ENCODE data around the gene RASGRF2. TPM values are rescaled to one million over a fixed set of nuclear protein-coding genes. Genes with fewer than 3 reads are reported as not detected.
"Not testable (repeated sequence)": the region's sequence is repeated elsewhere in the genome, so short reads cannot be mapped to it uniquely, and the experiment has no call there.

The RASGRF2 gene
- total RNA-seq, 1 donor from 2014 or later, result 30.7 TPM

- DNase-seq (ENCODE audit: low spot score), result no peak
These were observed 60.5 kb downstream of the RASGRF2 start for GRCh38 chr5:81020478-81021167.

GRCh38 chr5:81021486-81021885 lies 61.3 kb downstream of the RASGRF2 start:
- no peak for DNase-seq (ENCODE audit: low spot score)

GRCh38 chr5:81021951-81022687 lies 62.0 kb downstream of the RASGRF2 start:
- no peak for DNase-seq (ENCODE audit: low spot score)

- no peak for DNase-seq (ENCODE audit: low spot score)
These were observed 62.5 kb downstream of the RASGRF2 start for GRCh38 chr5:81022688-81023084.

GRCh38 chr5:81023261-81023970 lies 63.3 kb downstream of the RASGRF2 start:
- no peak for DNase-seq (ENCODE audit: low spot score)

GRCh38 chr5:81027481-81028058 lies 67.4 kb downstream of the RASGRF2 start:
- no peak for DNase-seq (ENCODE audit: low spot score)

- not testable (repeated sequence) for DNase-seq (ENCODE audit: low spot score)
These were observed 68.7 kb downstream of the RASGRF2 start for GRCh38 chr5:81028888-81029287.

- not testable (repeated sequence) for DNase-seq (ENCODE audit: low spot score)
These were observed 69.6 kb downstream of the RASGRF2 start for GRCh38 chr5:81029736-81030135.

GRCh38 chr5:81030236-81031034 lies 70.3 kb downstream of the RASGRF2 start:
- not testable (repeated sequence) for DNase-seq (ENCODE audit: low spot score)

- DNase-seq (ENCODE audit: low spot score), result no peak
These were observed 75.4 kb downstream of the RASGRF2 start for GRCh38 chr5:81035522-81035921.

GRCh38 chr5:81038495-81038894 lies 78.3 kb downstream of the RASGRF2 start:
- DNase-seq (ENCODE audit: low spot score), result no peak

- no peak for DNase-seq (ENCODE audit: low spot score)
These were observed 84.7 kb downstream of the RASGRF2 start for GRCh38 chr5:81044868-81045267.

- DNase-seq (ENCODE audit: low spot score), result no peak
These were observed 85.2 kb downstream of the RASGRF2 start for GRCh38 chr5:81045389-81045807.

GRCh38 chr5:81046041-81046440 lies 85.9 kb downstream of the RASGRF2 start:
- no peak for DNase-seq (ENCODE audit: low spot score)

- no peak for DNase-seq (ENCODE audit: low spot score)
These were observed 92.2 kb downstream of the RASGRF2 start for GRCh38 chr5:81052325-81052724.

GRCh38 chr5:81053282-81053681 lies 93.1 kb downstream of the RASGRF2 start:
- not testable (repeated sequence) for DNase-seq (ENCODE audit: low spot score)

- no peak for DNase-seq (ENCODE audit: low spot score)
These were observed 98.0 kb downstream of the RASGRF2 start for GRCh38 chr5:81058121-81058520.

- DNase-seq (ENCODE audit: low spot score), result no peak
These were observed 105.3 kb downstream of the RASGRF2 start for GRCh38 chr5:81065492-81065891.

GRCh38 chr5:81066102-81066501 lies 105.9 kb downstream of the RASGRF2 start:
- DNase-seq (ENCODE audit: low spot score), result no peak

- no peak for DNase-seq (ENCODE audit: low spot score)
These were observed 107.2 kb downstream of the RASGRF2 start for GRCh38 chr5:81067406-81067805.

- no peak for DNase-seq (ENCODE audit: low spot score)
These were observed 107.9 kb downstream of the RASGRF2 start for GRCh38 chr5:81068063-81068462.
